HG03558 (cell line): ENCODE results near the gene RHOT2.

ENCODE experiments used
- ATAC-seq: cut with Tn5 transposase; IDR thresholded peaks from one replicate; pipeline ENCODE4 v1.9.1; 2021; ENCODE audit warnings: moderate number of reproducible peaks; ENCODE audit not compliant: unreplicated experiment; ENCODE audit errors: extremely low read depth

Gene RHOT2

DNA sequence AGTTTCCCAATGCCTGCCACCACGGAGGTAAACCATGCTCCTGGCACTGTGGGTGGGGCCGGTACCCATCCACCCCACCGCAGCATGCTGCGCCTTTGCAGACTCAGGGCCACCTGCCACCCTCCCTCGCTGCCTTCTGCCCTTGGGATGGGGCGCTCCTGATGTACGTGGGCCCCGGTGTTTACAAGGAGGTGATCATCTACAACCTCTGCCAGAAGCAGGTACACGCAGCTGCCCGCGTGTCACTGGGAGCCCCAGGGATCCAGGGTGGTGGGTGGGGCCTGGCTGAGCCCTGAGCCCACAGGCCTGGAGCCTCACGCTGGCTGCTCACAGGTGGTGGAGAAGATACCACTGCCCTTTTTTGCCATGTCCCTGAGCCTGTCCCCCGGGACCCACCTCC, 1.4 kb upstream of the RHOT2 start:
- no peak for ATAC-seq

- ATAC-seq: no peak
These were observed 686 bp upstream of the RHOT2 start for GRCh38 chr16:667113-667779.

DNA sequence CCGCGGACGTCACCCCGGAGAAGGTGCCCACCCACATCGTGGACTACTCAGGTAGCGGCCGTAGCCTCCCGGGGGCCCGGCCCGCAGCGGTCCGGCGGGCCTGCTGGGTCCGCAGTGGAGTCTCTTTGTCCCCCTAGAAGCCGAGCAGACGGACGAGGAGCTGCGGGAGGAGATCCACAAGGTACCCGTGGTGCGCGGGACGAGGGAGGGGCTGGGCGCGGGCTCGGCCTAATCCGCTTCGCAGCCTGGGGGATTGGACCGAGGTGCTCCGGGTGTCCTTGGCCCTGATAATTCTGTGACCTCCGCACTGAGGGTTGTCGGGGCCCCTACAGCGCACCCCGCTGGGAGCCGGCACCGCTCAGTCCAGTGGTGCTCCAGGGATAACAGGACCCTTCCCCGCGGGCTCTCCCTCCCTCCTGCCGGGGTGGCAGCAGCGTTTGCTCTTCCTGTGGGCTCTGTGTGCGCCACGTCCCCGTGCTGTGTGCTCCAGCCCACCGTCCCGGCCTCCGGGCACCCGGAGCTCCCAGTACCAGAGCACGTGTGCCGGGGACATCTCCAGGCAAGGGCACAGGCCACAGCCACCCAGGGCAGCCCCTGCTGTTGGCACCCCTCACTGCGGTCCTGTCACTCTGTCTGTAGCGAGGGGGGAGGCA, 713 bp downstream of the RHOT2 start:
- no peak for ATAC-seq

DNA sequence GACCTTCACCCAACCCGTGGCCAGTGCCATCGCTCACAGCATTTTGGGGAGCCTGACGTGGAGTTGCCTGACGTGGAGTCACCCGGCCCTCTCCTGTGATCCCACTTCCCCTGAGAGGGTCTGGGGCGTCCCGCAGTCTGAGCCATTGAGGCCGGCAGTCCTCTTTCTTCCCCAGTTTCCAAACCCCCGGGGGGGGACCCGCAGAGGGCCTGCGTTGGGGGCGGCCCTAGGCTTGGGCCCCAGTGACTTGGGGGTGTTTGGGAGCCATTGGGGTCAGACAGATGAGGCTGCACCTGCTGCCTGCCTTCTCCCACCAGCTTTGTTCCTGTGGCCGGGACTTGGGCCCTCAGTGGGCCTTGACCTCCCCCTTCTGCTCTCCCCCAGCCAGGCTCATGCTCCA, 1.7 kb downstream of the RHOT2 start:
- ATAC-seq: no peak

- no peak for ATAC-seq
These were observed 2.8 kb downstream of the RHOT2 start for GRCh38 chr16:670485-671352.

DNA sequence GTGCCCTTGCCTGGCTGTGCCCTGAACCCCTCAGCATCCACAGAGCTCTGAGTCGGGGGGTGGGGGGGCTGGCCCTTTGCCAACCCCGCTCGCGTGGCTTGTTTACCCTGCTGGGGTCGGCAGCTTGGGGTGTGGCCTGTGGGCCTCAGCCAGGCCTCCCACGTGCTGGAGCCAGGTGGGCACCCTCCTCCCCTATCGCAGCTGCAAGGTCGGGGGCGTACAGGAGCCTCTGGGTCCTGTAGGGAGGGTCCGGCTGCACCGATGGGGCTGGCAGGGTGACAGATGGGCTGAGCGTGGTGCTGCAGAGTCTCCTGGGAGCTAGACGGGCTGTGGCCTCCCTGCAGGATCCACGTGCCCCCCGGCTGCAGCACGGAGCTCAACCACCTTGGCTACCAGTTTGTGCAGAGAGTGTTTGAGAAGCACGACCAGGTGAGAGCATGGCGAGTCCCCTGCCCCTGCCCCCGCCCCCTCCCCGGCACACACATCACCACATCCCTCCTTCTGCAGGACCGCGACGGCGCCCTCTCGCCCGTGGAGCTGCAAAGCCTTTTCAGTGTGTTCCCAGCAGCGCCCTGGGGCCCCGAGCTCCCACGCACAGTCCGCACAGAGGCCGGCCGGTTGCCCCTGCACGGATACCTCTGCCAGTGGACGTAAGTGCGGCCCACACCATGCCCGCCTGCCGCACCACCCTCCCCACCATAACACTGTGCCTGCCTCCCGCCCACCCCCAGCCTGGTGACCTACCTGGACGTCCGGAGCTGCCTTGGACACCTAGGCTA, 3.6 kb downstream of the RHOT2 start:
- ATAC-seq: no peak

DNA sequence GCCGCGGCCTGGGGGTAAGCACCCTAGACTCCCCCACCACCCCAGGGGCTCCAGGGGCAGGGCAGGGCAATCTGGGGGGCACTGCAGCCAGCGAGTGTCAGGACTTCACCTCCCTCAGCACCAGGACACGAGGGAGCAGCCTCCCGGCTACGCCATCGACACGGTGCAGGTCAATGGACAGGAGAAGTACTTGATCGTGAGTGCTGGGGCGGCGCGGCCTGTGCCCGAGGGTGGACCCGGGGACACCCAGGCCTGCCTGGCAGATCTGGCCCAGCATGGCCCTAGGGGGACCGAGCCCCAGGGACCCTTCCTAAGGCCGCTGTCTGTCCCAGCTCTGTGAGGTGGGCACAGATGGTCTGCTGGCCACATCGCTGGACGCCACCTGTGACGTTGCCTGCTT, 4.4 kb downstream of the RHOT2 start:
- no peak for ATAC-seq

GRCh38 chr16:672851-673250, 4.9 kb downstream of the RHOT2 start:
- ATAC-seq: no peak

DNA sequence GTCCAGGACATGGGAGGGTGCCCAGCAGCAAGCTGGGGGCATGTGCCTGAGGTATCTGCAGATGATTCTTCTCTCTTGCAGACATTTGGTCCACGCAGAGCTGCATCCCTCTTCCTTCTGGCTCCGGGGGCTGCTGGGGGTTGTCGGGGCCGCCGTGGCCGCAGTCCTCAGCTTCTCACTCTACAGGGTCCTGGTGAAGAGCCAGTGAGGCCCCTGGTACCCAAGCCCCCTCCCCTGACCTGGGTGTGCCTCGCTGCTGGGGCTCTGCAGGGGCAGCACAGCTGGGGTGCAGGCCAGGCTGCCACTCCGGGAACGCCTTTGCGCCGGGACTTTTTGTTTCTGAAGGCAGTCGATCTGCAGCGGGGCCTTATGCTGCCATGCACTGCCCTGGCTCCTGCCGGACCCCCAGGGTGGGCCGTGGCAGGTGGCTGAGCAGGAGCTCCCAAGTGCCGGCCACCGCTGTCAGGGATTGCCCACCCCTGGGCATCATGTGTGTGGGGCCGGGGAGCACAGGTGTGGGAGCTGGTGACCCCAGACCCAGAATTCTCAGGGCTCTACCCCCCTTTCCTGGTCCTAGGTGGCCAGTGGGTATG, 5.6 kb downstream of the RHOT2 start:
- no peak for ATAC-seq

DNA sequence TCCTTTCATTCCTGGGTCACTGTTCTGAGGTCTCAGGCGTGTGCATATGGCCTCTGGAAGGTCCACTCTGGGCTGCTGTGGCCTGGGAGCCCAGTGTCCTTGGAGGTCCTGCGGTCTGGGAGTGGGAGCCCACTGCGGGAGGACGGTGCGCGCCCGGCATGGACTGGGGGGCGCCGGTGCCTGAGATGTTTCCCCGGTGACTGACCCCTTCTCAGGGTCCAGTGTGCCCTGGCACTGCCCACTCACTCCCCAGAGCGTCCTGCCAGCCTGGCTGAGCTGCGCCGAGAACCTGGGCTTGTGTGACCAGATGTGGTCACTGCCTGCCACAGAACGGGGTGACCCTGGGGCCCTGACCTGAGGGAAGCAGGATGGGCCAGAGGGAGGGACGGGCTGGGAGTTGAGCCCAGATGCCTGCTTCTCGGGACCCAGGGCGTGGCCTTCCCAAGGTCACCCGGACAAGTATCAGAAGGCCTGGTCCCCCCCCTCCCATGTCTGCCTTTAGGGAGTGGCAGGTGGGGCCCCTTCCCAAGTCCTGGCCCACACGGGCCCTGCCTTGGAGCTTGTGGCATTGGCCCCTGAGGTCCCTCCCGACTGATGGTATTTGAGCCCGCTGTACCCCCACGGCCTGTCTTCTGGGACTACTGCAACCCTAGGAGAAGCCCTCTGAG, 6.4 kb downstream of the RHOT2 start:
- ATAC-seq: no peak

DNA sequence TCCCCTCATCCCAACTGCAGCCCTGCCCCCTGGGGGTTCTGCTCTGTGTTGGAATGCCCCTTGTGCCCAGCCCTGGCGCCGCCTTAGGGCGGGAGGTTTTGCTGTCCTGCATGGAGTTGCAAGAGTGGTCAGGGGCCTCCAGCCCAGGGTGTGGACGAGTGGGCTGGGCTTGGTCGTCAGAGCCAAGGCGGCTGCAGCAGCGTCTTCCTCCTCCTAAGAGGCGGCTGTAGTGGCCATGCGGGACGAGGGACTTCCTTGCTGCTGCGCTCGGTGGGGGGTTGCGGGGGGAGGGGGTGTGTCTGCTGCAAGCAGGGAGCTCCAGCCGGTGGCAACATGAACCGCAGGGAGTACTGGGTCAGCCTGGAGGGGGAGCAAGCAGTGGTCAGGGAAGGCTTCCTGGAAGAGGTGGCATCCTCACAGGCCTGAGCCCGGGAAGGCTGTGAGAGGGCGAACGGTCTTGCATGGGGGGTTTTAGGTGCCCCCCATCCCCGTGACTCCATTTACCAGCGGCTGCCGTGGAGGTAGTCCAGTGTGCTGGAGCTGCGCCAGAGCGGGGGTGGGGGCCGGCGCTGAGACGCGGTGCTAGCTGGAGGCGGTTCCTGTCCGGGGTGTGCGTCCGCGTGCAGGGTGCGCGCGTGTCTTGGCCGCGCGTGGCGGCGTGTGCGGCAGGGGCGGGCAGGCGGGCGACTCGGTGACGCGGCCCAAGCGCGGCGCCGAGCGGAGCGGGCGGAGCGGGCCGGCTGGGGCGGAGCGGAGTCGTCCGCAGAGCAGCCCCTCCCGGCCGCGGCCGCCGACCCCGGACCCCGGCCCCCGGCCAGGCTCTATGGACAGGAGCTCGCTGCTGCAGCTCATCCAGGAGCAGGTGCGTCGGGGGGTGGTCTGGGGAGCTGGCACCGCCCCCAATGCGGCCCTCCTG, 7.3 kb downstream of the RHOT2 start, which contains the start of gene RHBDL1:
Gene RHBDL1, plus strand, starts transcription at position 704 of the 916 bp plus-strand sequence. Its CDS starts 120 bp downstream, at position 824.
- ATAC-seq: no peak

GRCh38 chr16:675884-676564, 8.1 kb downstream of the RHOT2 start:
- ATAC-seq: no peak

- ATAC-seq: no peak
These were observed 8.6 kb downstream of the RHOT2 start for GRCh38 chr16:676565-676902.

DNA sequence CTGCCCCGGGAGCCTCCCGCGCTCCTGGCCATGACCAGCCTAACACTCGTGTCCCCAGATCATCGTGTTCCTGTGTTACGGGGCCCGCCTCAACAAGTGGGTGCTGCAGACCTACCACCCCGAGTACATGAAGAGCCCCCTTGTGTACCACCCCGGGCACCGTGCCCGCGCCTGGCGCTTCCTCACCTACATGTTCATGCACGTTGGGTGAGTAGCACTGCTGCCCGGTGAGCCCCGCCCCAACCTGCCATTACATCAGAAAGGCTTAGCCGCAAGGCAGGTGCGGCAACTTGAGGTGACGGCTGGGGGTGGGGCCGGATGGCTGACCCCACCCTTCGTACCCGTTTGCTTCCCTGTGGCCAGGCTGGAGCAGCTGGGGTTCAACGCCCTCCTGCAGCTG, 9.0 kb downstream of the RHOT2 start:
- no peak for ATAC-seq

GRCh38 chr16:677316-678190, 9.6 kb downstream of the RHOT2 start:
- no peak for ATAC-seq

DNA sequence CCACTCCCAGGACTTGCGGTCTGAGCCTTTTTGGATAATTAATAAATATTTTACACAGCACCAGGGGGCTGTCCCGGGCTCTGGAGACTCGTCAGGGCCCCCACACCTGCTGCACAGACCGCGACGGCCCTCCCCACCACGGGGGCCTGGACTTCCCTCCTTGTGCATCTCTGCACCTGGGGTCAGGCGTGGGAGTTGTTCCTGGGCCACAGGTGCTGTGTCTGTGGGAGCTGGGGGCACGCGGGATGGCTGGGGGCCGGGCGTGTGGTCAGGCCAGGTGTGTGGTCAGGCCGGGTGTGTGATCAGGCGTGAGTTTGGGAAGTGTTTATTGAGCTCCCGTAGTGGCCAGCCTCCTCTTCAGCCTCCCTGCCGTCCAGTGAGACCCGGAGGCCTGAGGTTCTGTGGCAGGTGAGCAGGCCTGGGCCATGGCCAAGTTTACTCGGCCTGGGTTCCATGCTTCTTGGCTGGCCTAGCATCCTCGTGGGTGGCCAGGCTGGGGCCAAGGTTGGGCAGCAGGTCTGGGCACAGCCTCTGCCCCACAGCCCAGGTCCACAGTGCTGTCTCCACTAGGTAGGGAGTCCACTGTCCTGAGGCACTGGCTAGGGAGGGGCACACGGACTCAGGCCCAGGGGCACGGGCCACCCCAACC, 10.4 kb downstream of the RHOT2 start:
- no peak for ATAC-seq
